ENCODE measurements around the gene IER3.

DNA sequence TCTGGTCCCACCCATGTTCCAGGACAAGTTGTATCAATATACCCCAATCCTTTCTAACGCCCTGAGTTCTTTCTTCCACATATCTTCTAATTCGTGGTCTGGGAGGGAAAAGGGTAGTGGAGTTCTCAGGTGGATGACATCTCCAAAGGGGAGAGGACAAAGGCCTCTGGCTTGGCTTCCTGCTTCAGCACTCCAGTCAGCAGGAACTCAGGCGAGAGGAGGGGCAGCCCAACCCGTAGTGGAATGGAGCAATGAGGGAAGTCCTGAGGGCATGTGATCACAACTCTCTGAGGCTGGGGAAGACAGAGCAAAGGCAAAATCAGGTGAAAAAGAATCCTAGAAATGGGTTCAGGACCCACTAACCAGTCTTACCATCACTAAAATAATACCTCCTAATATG, 44.0 kb downstream of the IER3 start:
- TF ChIP-seq, protein P1, sequence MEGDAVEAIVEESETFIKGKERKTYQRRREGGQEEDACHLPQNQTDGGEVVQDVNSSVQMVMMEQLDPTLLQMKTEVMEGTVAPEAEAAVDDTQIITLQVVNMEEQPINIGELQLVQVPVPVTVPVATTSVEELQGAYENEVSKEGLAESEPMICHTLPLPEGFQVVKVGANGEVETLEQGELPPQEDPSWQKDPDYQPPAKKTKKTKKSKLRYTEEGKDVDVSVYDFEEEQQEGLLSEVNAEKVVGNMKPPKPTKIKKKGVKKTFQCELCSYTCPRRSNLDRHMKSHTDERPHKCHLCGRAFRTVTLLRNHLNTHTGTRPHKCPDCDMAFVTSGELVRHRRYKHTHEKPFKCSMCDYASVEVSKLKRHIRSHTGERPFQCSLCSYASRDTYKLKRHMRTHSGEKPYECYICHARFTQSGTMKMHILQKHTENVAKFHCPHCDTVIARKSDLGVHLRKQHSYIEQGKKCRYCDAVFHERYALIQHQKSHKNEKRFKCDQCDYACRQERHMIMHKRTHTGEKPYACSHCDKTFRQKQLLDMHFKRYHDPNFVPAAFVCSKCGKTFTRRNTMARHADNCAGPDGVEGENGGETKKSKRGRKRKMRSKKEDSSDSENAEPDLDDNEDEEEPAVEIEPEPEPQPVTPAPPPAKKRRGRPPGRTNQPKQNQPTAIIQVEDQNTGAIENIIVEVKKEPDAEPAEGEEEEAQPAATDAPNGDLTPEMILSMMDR (IDR thresholded peaks at IDR 0.05 in 2 of 3, conservative IDR thresholded peaks at IDR 0.05 in 1 of 3; ENCODE audit: insufficient read depth in 2 of 3, low read depth in 1 of 3, low read length in 3 of 3): no peak
- TF ChIP-seq FOS (IDR thresholded peaks at IDR 0.05; ENCODE audit: extremely low read depth, insufficient read length): no peak
- no peak for TF ChIP-seq POLR3A (IDR thresholded peaks at IDR 0.05; ENCODE audit: borderline replicate concordance, extremely low read depth, insufficient read depth, insufficient read length)
- TF ChIP-seq CBFB (CRISPR knock-in tag; IDR thresholded peaks at IDR 0.05): no peak
- no peak for TF ChIP-seq MTA3 (IDR thresholded peaks at IDR 0.05; ENCODE audit: borderline replicate concordance)
- TF ChIP-seq FOXA1 (IDR thresholded peaks at IDR 0.05; ENCODE audit: borderline replicate concordance): no peak
- TF ChIP-seq ZC3H11A (IDR thresholded peaks at IDR 0.05; ENCODE audit: low read depth, low read length): no peak
- TF ChIP-seq, protein P2, sequence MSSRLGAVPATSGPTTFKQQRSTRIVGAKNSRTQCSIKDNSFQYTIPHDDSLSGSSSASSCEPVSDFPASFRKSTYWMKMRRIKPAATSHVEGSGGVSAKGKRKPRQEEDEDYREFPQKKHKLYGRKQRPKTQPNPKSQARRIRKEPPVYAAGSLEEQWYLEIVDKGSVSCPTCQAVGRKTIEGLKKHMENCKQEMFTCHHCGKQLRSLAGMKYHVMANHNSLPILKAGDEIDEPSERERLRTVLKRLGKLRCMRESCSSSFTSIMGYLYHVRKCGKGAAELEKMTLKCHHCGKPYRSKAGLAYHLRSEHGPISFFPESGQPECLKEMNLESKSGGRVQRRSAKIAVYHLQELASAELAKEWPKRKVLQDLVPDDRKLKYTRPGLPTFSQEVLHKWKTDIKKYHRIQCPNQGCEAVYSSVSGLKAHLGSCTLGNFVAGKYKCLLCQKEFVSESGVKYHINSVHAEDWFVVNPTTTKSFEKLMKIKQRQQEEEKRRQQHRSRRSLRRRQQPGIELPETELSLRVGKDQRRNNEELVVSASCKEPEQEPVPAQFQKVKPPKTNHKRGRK (tag; IDR thresholded peaks at IDR 0.05): no peak
- TF ChIP-seq ZFP1 (CRISPR knock-in tag; IDR thresholded peaks at IDR 0.05): no peak
- no peak for TF ChIP-seq SMAD3 (CRISPR knock-in tag; conservative IDR thresholded peaks at IDR 0.05)
- no peak for TF ChIP-seq SAFB2 (IDR thresholded peaks at IDR 0.05; ENCODE audit: borderline replicate concordance, low read depth, low read length, severe bottlenecking)
- TF ChIP-seq, protein P3, sequence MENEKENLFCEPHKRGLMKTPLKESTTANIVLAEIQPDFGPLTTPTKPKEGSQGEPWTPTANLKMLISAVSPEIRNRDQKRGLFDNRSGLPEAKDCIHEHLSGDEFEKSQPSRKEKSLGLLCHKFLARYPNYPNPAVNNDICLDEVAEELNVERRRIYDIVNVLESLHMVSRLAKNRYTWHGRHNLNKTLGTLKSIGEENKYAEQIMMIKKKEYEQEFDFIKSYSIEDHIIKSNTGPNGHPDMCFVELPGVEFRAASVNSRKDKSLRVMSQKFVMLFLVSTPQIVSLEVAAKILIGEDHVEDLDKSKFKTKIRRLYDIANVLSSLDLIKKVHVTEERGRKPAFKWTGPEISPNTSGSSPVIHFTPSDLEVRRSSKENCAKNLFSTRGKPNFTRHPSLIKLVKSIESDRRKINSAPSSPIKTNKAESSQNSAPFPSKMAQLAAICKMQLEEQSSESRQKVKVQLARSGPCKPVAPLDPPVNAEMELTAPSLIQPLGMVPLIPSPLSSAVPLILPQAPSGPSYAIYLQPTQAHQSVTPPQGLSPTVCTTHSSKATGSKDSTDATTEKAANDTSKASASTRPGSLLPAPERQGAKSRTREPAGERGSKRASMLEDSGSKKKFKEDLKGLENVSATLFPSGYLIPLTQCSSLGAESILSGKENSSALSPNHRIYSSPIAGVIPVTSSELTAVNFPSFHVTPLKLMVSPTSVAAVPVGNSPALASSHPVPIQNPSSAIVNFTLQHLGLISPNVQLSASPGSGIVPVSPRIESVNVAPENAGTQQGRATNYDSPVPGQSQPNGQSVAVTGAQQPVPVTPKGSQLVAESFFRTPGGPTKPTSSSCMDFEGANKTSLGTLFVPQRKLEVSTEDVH (IDR thresholded peaks at IDR 0.05; ENCODE audit: low read depth, partially characterized antibody): no peak
- TF ChIP-seq, protein P4, sequence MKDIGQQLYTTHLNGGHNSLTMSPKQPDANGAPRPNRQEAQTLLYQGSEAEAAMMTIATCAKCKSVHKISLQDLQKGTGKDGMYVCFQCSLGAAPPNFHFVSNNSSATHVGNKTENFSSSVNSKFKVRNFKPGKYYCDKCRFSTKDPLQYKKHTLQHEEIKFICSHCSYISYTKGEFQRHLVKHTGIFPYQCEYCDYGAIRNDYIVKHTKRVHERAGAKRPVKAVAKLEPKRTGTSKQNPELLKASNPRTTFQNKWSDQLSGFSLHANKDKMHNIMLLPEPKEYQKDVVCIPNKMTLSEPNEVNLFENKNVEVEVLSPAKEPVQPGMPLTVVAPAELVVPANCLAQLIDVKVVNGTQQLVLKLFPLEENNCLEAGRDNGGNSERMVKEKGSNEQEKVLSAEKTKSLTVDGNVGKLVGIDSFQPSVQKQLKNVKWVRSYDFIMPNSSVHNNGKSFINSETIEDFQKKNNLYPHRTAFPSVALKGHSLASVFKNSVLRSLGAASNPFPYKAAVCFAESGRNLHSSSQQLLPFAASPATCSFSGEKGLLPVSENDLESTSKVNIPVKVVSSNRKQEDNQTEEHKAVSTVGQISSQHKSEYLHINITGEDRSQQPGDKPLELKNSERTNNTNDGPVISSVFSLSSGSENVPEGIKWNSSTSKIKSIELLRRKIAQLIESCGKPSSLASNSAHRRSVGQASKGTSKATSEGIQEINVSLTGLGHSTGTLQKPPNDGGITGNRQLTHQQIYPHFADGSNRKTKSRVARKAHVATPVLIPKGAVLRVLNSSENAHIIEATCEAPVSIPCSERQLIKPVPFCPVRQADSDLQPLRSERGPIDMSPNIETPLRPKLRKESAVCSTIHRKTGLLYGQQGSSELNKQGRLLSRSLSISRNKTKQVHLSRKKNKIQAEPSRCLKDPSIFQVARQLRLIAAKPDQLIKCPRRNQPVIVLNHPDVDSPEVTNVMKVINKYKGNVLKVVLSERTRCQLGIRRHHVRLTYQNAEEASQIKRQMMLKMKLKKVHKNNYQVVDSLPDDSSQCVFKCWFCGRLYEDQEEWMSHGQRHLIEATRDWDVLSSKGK (CRISPR knock-in tag; IDR thresholded peaks at IDR 0.05): no peak
